Hematopoietic multipotent progenitor cell treated with erythropoietin and hydrocortisone succinate and interleukin-3 and kit ligand, for 6 days (in vitro differentiated cells): ENCODE data around the gene CCDC192.

Source experiments
- DNase-seq: peaks from one replicate; pipeline ENCODE4 v3.0.0-alpha.2; 2015

The CCDC192 gene

DNA sequence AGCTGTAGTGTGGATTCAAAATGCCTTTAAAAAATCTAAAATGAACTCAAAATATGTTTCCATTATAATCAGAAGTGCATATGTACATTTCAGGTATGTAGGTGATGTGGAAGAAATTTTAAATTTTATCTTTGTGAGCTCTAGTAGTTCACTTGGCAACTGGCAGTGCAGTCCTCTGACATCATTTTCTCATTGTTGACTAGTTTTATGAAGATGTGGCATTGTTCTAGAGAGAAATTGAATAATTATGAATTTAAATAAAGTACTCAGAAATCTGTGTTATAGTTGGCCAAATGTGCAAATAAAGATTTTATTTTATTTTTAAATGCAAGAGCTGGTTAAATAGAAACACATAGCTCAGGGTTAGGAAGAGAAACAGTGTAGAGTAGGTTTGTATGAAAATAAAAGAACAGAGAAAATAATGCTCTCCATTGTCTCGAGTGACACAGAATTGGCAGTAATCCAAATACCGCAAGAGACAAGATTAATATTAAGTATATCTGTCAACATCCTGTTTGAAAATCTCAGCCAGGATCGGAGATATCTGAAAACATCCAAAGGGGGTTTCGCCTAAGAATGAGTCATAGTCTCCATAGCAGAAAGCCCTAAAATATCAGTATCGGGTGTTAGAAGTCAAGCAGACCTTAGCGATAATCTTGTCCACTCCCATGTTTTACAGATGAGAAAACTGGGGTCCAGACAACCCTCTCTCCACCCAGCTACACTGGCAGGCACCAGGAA, 189.4 kb downstream of the CCDC192 start:
- peak; percentile 34 for DNase-seq

DNA sequence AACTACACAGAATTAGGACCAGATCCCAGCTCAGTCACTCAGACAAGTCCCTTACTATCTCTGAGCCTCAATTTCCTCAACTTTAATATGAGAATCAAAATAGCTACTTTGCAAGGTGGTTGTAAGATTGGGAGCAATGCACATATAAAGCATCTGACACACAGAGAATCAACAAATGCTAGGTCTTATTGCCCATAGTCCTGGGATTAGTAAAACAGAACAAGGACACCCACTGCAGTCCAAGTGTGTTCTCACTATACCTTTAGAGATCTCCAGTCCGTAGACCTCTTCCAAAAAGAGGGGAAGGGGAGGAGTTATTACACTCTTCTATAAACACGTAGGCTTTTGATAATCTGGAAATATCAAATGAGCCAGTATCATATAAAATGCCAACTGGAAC, 190.0 kb downstream of the CCDC192 start:
- DNase-seq: no peak

GRCh38 chr5:127894461-127894860, 191.3 kb downstream of the CCDC192 start:
- DNase-seq: no peak

- DNase-seq: no peak
Observed at GRCh38 chr5:127898551-127899213, 195.5 kb downstream of the CCDC192 start.

DNA sequence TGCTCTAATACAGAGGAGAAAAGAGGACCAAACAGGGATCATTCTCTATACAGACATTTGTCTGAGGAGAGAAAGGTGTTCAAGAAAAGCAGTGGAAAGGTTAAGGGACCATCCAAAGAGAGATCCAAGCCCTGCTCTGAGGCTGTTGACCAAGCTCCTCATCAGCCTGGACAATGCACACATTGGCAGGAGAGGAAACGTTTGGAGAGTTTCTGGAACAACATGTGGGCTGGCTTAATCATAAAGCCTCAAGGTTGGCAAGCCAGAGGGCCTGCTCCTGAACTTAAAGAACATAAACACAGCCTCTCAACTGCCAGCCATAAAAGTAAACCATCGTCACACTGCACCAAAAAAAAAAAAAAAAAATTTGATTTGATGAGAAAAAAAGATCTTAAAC, 196.0 kb downstream of the CCDC192 start:
- DNase-seq: no peak

- no peak for DNase-seq
Observed at GRCh38 chr5:127906562-127907204, 203.5 kb downstream of the CCDC192 start.

DNA sequence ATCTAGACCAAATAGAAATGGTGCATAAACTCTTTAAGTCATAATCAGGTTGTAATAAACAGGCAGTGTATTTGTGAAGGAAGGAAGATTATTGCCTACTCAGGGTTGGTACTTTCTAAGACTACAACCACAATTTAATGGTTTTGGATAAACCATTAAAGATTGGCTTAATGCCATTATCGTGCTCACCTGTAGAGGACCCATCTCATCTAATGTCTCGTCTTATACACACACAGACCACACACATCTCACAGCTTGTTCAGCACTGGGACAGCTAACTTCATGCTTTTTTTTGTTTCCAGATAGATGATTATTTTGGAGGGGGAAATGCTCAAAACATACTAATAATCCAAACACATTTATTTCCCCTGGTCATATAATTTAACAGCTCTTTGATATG, 204.7 kb downstream of the CCDC192 start:
- DNase-seq: no peak

- peak; percentile 60 for DNase-seq
Observed at GRCh38 chr5:127909066-127909465, 205.9 kb downstream of the CCDC192 start.

GRCh38 chr5:127909821-127910220, 206.6 kb downstream of the CCDC192 start:
- no peak for DNase-seq

- DNase-seq: no peak
Observed at GRCh38 chr5:127910307-127910956, 207.2 kb downstream of the CCDC192 start.

GRCh38 chr5:127911619-127912018, 208.4 kb downstream of the CCDC192 start:
- DNase-seq: no peak

- no peak for DNase-seq
Observed at GRCh38 chr5:127912411-127912810, 209.2 kb downstream of the CCDC192 start.

- no peak for DNase-seq
Observed at GRCh38 chr5:127916885-127917573, 213.8 kb downstream of the CCDC192 start.

- DNase-seq: no peak
Observed at GRCh38 chr5:127919006-127919796, 216.0 kb downstream of the CCDC192 start.

- no peak for DNase-seq
Observed at GRCh38 chr5:127919818-127920217, 216.6 kb downstream of the CCDC192 start.

GRCh38 chr5:127920936-127921335, 217.7 kb downstream of the CCDC192 start:
- no peak for DNase-seq

GRCh38 chr5:127922603-127923002, 219.4 kb downstream of the CCDC192 start:
- no peak for DNase-seq

DNA sequence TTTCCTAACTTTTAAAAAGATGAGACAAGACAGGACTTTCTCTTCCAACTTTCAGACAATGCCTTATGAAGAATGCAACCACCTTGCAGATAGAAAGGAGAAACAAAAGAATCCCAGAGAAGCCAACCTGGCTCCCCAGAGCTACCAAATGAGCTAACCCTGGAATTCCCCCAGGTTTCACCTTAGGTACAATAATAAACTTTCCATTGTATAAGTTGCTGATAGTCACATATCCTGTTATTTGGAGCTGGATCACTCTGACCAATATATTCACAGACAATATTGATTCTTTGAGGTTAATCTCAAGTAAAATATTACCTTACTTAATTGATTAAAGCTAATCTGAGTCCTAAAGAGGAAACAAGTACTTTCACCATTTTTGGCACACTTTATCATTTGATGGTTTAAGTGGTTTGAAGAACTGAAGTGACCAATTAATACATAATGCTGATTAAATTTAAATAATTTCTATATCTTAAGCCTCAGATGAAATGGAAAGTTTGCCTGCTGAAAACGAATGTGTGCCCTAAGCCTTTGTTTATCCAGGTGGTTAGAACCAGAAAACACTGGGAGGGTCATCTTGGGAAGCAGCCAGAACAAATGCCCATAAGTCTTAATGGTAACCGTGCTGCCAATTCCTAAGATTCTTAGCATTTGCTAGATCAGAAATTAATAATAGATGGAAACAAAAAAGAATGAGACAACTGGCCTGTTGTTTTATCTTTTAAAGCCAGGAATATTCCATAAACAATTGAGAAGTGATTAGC, 220.8 kb downstream of the CCDC192 start:
- no peak for DNase-seq

DNA sequence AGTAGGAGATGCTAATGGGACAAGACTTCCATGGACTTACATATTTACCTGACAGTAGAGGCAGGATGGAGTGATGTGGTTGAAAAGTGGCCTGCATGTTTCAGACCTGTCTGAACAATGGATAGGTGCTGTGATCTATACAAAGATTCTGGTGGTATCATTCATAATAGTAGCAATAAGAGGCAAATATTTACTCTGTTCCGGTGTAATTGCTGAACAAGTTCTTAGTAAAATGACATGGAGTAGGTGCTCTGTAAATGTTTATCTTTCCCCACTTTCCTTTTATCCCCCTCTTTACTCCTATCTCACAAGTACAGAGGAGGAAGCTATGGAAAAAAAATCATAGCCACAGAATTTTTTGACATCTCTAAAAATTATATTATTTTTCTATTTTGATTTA, 221.4 kb downstream of the CCDC192 start:
- no peak for DNase-seq

DNA sequence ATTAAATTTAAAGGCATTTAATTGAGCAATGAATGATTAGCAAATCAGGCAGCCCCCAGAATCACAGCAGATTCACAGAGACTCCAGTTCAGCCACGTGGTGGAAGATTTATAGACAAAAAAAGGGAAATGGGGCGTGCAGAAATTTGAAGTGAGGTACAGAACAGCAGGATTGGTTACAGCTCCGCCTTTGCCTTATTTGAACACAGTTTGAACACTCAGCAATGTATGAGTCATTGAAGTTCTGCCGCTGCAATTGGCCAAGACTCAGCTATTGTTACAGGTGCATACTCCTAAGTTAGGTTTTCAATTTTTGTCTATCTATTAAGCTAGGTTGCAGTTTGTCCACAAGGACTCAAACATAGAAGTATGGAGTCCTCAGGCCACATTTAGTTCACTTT, 222.7 kb downstream of the CCDC192 start:
- DNase-seq: no peak

GRCh38 chr5:127926974-127927373, 223.8 kb downstream of the CCDC192 start:
- no peak for DNase-seq
